Hepatocyte (in vitro differentiated cells): ENCODE data around the gene GBA3.

Source experiments
- CTCF ChIP-seq: fragments of 200-600 bp; sonication (generic); IDR thresholded peaks from 2 replicates; pipeline ENCODE4 v1.5.1; 2016; ENCODE audit warnings: antibody characterized with exemption, mild to moderate bottlenecking; ENCODE audit not compliant: poor library complexity
- EZH2 ChIP-seq: fragments of 200-600 bp; sonication (generic); IDR thresholded peaks from 2 replicates; pipeline ENCODE4 v1.6.1; 2016; ENCODE audit warnings: antibody characterized with exemption, mild to moderate bottlenecking, borderline replicate concordance
- EZH2phosphoT487 ChIP-seq: fragments of 200-600 bp; sonication (generic); IDR thresholded peaks from one replicate; pipeline ENCODE4 v1.6.1; 2018; ENCODE audit warnings: antibody characterized with exemption, mild to moderate bottlenecking, low read depth, moderate library complexity; ENCODE audit not compliant: unreplicated experiment, severe bottlenecking

- TF ChIP-seq EZH2 (no peak), CTCF (no peak), EZH2phosphoT487 (no peak)
Measured at GRCh38 chr4:22842360-22843018, 149.8 kb downstream of the GBA3 start.
